HPDE6-E6E7 (cell line): ENCODE results near the gene ETV4.
A peak's percentile ranks its signal among the peaks of the same experiment; 100 is the strongest.
"Not testable (repeated sequence)": the region's sequence is repeated elsewhere in the genome, so short reads cannot be mapped to it uniquely, and the experiment has no call there.

Experiments
- DNase-seq: peaks from one replicate; pipeline ENCODE4 v3.0.0; 2011; ENCODE audit warnings: missing footprints; ENCODE audit errors: extremely low spot score

Gene ETV4

DNA sequence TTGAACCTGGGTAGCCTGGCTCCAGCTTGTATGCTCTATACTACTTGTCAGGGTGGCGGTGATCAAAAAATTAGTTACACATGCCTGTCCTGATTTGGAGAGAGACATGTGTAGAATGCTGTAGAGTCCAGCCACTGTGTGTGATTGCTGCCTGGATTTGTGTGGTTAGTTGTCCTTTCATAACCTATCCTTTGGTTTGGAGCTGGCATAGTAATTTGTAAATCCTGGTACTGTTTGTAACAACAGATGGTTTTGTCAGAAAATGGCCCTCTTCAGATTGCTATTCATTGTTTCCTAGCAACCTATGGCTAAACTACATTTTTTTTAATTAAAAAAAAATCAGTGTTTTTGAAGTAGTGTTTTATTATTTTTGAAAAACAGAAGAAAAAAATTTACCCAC is 30.5 kb downstream of the ETV4 start:
- no peak for DNase-seq

- not testable (repeated sequence) for DNase-seq
These were observed 34.9 kb downstream of the ETV4 start for GRCh38 chr17:43511199-43511598.

DNA sequence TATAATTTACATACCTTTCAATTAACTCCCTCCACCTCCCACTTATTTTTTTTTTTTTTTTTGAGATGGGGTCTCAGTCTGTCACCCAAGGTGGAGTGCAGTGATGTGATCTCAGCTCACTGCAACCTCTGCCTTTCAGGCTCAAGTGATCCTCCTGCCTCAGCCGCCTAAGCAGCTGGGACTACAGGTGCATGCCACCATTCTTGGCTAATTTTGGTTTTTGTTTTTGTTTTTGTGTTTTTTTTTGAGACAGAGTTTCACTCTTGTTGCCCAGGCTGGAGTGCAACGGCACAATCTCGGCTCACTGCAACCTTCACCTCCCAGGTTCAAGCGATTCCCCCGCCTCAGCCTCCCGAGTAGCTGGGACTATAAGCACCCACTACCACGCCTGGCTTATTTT is 36.7 kb downstream of the ETV4 start:
- DNase-seq = not testable (repeated sequence)

DNA sequence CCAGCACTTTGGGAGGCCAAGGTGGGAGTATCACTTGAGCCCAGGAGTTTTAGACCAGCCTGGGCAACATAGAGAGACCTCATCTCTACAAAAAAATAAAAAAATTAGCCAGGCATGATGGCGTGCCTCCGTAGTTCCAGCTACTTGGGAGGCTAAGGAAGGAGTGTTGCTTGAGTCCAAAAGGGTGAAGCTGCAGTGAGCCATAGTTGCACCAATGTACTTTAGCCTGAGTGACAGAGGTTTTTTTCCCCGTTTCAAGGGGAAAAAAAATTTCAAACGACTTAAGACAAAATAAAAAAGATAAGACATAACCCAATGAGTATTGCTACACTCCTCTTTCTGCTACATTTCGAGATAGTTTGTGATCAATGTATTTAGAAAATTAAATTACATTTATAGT is 55.5 kb downstream of the ETV4 start:
- no peak for DNase-seq

DNA sequence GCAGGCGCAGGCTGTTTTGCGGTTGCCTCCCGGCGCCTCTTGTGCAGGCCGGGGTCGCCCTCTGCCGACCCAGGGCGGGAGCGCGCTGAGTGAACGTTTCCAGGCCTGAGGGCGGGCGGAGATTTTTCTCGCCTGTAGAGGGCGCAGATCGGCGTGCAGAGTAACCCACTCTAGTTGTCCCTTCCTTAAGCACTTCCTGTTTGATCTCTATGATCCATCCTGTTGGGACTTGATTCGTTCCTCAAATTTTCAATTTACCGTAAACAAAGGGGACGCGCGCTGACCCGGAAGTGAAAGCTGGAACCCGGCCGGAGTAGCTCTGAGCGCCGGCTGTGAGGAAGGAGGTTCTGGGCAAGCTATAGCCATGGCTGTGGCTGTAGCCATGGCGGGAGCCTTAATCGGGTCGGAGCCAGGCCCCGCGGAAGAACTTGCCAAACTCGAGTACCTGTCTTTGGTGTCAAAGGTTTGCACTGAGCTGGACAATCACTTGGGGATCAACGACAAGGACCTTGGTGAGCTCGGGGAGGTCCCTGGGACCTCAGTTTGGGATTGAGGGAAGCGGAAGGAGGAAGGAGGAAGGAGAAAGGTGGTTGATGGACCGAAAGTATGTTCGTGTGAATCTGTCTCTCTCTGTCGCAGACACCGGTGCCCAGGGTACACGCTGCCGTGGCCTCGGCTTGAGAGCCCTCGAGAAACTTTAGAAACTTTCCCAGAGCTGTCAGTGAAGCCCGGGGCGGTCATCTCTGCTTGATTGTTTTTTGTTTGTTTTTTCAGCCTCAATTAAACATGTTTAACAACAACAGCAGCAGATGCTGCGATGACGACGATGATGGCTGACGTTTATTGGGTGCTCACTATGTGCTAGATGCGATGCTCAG is 62.2 kb downstream of the ETV4 start, which contains the start of gene DHX8:
TSS of gene DHX8 (plus strand) at position 302 of the 878 bp plus-strand sequence. CDS start at position 365, 63 bp downstream.
- DNase-seq = peak; percentile 96

GRCh38 chr17:43482103-43483012 is 63.8 kb downstream of the ETV4 start:
- DNase-seq = no peak

DNA sequence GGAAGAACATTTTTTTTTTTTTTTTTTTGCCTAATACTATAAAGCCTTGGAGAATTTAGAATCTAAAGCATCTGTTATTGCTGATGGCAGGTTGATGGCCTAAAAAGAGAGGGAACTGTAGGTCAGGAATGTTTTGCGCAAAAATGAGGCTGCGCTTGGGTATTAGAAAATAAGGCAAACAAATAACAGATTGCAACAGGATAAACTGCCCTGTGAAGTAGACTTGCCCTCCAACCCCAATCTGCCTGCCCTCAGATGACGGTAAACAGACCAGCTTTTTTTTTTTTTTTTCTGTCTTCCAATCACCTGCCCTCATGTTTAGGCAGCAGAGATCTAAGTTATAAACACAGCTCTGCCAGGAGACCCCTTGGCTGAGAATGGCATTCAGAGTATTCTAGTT is 66.2 kb downstream of the ETV4 start:
- DNase-seq = no peak
